ENCODE measurements around the gene HES5. TPM values are rescaled to one million over a fixed set of nuclear protein-coding genes. Genes with fewer than 3 reads are reported as not detected.

Gene HES5
- total and polyA plus RNA-seq, 2 of the 13 experiments (the other 11 are each of a cell fraction or from before 2014, with no cell fraction given) = not detected

DNA sequence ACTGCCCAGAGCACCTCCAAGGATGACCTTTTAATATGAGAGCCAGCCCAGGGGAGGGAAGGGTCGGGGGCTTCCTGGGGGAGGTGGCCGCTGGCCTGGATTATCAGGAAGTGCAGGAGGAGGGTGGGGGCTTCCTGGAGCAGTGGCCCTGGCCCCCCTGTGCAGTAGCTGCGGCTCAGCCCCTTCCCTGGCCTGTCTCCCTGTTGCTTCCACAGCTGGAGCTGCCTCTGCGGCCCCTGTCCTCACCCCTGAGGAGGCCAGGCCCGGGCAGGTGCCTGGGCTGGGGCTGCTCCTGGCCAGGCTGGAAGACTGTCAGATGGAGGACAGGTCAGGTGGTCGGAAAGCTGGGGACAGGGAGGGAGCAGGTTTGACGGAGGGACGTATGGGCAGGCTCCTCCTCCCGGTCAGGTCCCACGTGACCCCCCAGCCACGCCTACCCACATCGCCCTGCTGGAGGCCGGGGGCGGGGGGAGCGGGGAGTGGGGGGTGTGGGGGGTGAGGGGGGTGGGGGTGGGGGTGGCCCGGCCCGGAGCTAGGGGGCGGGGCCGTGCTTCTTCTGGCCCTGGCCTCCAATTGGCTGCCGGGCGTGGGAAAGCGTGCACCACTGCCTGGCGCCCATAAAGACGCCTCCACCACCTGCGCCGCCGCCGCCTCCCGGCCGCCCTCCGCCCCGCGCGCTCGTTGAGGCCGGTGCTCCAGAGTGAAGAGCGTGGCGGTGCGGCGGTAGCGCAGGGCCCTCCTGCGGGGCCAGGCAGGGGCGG, 15.9 kb upstream of the HES5 start (continued):
- no peak for TF ChIP-seq ZNF276 (CRISPR knock-in tag; IDR thresholded peaks at IDR 0.05; ENCODE audit: low read depth)
- TF ChIP-seq ZNF598 (CRISPR knock-in tag; IDR thresholded peaks at IDR 0.05; ENCODE audit: borderline replicate concordance) = no peak
- TF ChIP-seq MAFF (IDR thresholded peaks at IDR 0.05; ENCODE audit: low read depth, low read length) = no peak
- 0 out of 2 replicates have a peak, but pooled peaks have one; percentile 20 for TF ChIP-seq ZNF263 (CRISPR knock-in tag; IDR thresholded peaks at IDR 0.05)
- TF ChIP-seq, protein P1, sequence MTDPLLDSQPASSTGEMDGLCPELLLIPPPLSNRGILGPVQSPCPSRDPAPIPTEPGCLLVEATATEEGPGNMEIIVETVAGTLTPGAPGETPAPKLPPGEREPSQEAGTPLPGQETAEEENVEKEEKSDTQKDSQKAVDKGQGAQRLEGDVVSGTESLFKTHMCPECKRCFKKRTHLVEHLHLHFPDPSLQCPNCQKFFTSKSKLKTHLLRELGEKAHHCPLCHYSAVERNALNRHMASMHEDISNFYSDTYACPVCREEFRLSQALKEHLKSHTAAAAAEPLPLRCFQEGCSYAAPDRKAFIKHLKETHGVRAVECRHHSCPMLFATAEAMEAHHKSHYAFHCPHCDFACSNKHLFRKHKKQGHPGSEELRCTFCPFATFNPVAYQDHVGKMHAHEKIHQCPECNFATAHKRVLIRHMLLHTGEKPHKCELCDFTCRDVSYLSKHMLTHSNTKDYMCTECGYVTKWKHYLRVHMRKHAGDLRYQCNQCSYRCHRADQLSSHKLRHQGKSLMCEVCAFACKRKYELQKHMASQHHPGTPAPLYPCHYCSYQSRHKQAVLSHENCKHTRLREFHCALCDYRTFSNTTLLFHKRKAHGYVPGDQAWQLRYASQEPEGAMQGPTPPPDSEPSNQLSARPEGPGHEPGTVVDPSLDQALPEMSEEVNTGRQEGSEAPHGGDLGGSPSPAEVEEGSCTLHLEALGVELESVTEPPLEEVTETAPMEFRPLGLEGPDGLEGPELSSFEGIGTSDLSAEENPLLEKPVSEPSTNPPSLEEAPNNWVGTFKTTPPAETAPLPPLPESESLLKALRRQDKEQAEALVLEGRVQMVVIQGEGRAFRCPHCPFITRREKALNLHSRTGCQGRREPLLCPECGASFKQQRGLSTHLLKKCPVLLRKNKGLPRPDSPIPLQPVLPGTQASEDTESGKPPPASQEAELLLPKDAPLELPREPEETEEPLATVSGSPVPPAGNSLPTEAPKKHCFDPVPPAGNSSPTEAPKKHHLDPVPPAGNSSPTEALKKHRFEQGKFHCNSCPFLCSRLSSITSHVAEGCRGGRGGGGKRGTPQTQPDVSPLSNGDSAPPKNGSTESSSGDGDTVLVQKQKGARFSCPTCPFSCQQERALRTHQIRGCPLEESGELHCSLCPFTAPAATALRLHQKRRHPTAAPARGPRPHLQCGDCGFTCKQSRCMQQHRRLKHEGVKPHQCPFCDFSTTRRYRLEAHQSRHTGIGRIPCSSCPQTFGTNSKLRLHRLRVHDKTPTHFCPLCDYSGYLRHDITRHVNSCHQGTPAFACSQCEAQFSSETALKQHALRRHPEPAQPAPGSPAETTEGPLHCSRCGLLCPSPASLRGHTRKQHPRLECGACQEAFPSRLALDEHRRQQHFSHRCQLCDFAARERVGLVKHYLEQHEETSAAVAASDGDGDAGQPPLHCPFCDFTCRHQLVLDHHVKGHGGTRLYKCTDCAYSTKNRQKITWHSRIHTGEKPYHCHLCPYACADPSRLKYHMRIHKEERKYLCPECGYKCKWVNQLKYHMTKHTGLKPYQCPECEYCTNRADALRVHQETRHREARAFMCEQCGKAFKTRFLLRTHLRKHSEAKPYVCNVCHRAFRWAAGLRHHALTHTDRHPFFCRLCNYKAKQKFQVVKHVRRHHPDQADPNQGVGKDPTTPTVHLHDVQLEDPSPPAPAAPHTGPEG (CRISPR knock-in tag; IDR thresholded peaks at IDR 0.05) = no peak
- no peak for TF ChIP-seq ATAD3A (CRISPR knock-in tag; IDR thresholded peaks at IDR 0.05)
- no peak for TF ChIP-seq ZNF296 (CRISPR knock-in tag; conservative IDR thresholded peaks at IDR 0.05)
- TF ChIP-seq, protein P2, sequence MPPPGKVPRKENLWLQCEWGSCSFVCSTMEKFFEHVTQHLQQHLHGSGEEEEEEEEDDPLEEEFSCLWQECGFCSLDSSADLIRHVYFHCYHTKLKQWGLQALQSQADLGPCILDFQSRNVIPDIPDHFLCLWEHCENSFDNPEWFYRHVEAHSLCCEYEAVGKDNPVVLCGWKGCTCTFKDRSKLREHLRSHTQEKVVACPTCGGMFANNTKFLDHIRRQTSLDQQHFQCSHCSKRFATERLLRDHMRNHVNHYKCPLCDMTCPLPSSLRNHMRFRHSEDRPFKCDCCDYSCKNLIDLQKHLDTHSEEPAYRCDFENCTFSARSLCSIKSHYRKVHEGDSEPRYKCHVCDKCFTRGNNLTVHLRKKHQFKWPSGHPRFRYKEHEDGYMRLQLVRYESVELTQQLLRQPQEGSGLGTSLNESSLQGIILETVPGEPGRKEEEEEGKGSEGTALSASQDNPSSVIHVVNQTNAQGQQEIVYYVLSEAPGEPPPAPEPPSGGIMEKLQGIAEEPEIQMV (CRISPR knock-in tag; IDR thresholded peaks at IDR 0.05; ENCODE audit: low read depth) = no peak
- TF ChIP-seq ZNF788 (CRISPR knock-in tag; IDR thresholded peaks at IDR 0.05; ENCODE audit: borderline replicate concordance) = no peak
- TF ChIP-seq, protein P3, sequence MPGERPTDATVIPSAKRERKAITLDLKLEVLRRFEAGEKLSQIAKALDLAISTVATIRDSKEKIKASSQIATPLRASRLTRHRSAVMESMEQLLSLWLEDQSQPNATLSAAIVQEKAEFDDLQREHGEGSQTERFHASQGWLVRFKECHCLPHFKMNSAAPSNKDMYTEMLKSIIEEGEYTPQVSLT (CRISPR knock-in tag; IDR thresholded peaks at IDR 0.05; ENCODE audit: borderline replicate concordance, low read depth) = no peak
- TF ChIP-seq HES4 (CRISPR knock-in tag; IDR thresholded peaks at IDR 0.05; ENCODE audit: borderline replicate concordance) = peak; percentile 85; the same call in 1 of the 2 replicates
- no peak for TF ChIP-seq ZNF841 (CRISPR knock-in tag; IDR thresholded peaks at IDR 0.05; ENCODE audit: borderline replicate concordance)
- TF ChIP-seq ZNF775 (CRISPR knock-in tag; IDR thresholded peaks at IDR 0.05; ENCODE audit: borderline replicate concordance) = no peak
- no peak for TF ChIP-seq SIN3B (IDR thresholded peaks at IDR 0.05; ENCODE audit: low read length)
- no peak for TF ChIP-seq ZNF484 (CRISPR knock-in tag; IDR thresholded peaks at IDR 0.05; ENCODE audit: borderline replicate concordance, low read depth)
- TF ChIP-seq NKX3-1 (CRISPR knock-in tag; IDR thresholded peaks at IDR 0.05) = no peak
- no peak for TF ChIP-seq CSRNP2 (CRISPR knock-in tag; conservative IDR thresholded peaks at IDR 0.05; ENCODE audit: low read depth)
- TF ChIP-seq ETV6 (CRISPR knock-in tag; conservative IDR thresholded peaks at IDR 0.05) = no peak

All from HepG2 (cell line).